ENCODE measurements around the gene PHF11.

DNA sequence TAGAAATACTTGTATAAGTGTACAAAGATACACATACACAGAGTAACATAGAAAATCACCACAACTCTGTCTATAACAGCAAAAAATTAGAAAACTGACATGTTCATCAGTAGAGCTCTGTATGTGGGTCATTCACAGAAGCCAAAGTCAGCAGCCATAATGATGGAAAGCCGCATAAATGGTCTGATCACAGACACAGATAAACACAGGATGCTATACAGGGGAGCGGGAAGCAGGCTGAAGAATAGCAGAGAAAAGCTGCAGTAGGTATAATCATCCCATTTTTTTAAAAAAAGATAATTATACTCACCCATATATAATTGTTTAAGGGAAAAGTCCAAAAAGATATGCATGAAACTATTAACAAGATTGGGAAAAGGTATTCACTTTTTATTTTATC lies 58.1 kb downstream of the PHF11 start:
- TF ChIP-seq, protein P1, sequence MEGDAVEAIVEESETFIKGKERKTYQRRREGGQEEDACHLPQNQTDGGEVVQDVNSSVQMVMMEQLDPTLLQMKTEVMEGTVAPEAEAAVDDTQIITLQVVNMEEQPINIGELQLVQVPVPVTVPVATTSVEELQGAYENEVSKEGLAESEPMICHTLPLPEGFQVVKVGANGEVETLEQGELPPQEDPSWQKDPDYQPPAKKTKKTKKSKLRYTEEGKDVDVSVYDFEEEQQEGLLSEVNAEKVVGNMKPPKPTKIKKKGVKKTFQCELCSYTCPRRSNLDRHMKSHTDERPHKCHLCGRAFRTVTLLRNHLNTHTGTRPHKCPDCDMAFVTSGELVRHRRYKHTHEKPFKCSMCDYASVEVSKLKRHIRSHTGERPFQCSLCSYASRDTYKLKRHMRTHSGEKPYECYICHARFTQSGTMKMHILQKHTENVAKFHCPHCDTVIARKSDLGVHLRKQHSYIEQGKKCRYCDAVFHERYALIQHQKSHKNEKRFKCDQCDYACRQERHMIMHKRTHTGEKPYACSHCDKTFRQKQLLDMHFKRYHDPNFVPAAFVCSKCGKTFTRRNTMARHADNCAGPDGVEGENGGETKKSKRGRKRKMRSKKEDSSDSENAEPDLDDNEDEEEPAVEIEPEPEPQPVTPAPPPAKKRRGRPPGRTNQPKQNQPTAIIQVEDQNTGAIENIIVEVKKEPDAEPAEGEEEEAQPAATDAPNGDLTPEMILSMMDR (IDR thresholded peaks at IDR 0.05; ENCODE audit: low read length): no peak
- no peak for TF ChIP-seq EZH2 (IDR thresholded peaks at IDR 0.05; ENCODE audit: borderline replicate concordance, low read length)
